OCI-LY7 (cell line): ENCODE data around the gene MMADHC. TPM values are rescaled to one million over a fixed set of nuclear protein-coding genes. Genes with fewer than 3 reads are reported as not detected.

Experiments used
- BruUV-seq: library from RNA; stranded (reverse); fragments of 400-500 nt; replicated peaks from 2 replicates; lab custom pipeline; 2021; lab: Mats Ljungman, UMichigan
- CTCF ChIA-PET: fragments of 300-600 bp; sonication (Branson Sonifier 250); formaldehyde crosslinking; loops from one replicate; lab custom pipeline; 2022; ENCODE audit warnings: antibody characterized with exemption; ENCODE audit not compliant: unreplicated experiment; lab: Charles Lee
- POLR2A ChIA-PET: fragments of 300-600 bp; sonication (Branson Sonifier 250); formaldehyde crosslinking; loops from one replicate; lab custom pipeline; 2022; ENCODE audit warnings: antibody characterized with exemption; lab: Charles Lee
- DNase-seq: peaks from one replicate; pipeline ENCODE4 v3.0.0-alpha.2; 2015; ENCODE audit warnings: low spot score
- H2AFZ ChIP-seq: fragments of 200-600 bp; sonication (generic), shearing (Covaris generic); 2 replicates; pipeline ENCODE4 v1.6.1; 2014; ENCODE audit warnings: mild to moderate bottlenecking, antibody characterized with exemption, low read length, moderate library complexity
- H3K27ac ChIP-seq: fragments of 200-600 bp; sonication (generic); 2 replicates; pipeline ENCODE4 v1.5.1; 2014; ENCODE audit warnings: mixed run types, low read depth, mild to moderate bottlenecking, moderate library complexity, low read length, inconsistent platforms; ENCODE audit not compliant: poor library complexity, severe bottlenecking
- H3K36me3 ChIP-seq: fragments of 200-600 bp; sonication (generic); 2 replicates; pipeline ENCODE4 v1.6.1; 2014; ENCODE audit warnings: mild to moderate bottlenecking, antibody characterized with exemption, low read length, moderate library complexity, mixed read lengths; ENCODE audit not compliant: insufficient read depth
- H3K4me1 ChIP-seq: fragments of 200-600 bp; sonication (generic); 2 replicates; pipeline ENCODE4 v1.5.1; 2014; ENCODE audit warnings: mild to moderate bottlenecking, low read length; ENCODE audit not compliant: insufficient read depth, poor library complexity, severe bottlenecking
- H3K4me2 ChIP-seq: fragments of 200-600 bp; sonication (generic); 2 replicates; pipeline ENCODE4 v1.6.1; 2014; ENCODE audit warnings: mild to moderate bottlenecking, low read length
- H3K4me3 ChIP-seq: fragments of 200-600 bp; sonication (generic); 2 replicates; pipeline ENCODE4 v1.5.1; 2014; ENCODE audit warnings: mild to moderate bottlenecking, low read depth, low read length; ENCODE audit not compliant: poor library complexity, severe bottlenecking
- H3K79me2 ChIP-seq: fragments of 200-600 bp; sonication (generic); 2 replicates; pipeline ENCODE4 v1.6.1; 2016; ENCODE audit warnings: low read depth, mild to moderate bottlenecking, low read length, moderate library complexity, mixed read lengths; ENCODE audit not compliant: insufficient read depth
- H3K9me2 ChIP-seq: fragments of 200-600 bp; sonication (generic); 2 replicates; pipeline ENCODE4 v1.6.1; 2016; ENCODE audit warnings: mild to moderate bottlenecking, low read length, mixed read lengths; ENCODE audit not compliant: insufficient read depth
- H3K9me3 ChIP-seq: fragments of 200-600 bp; sonication (generic); 2 replicates; pipeline ENCODE4 v1.6.1; 2014; ENCODE audit warnings: mild to moderate bottlenecking, mixed run types, low read length, mixed read lengths
- H4K20me1 ChIP-seq: fragments of 200-600 bp; sonication (generic); 2 replicates; pipeline ENCODE4 v1.6.1; 2014; ENCODE audit warnings: mild to moderate bottlenecking, antibody characterized with exemption, low read length, moderate library complexity, mixed read lengths; ENCODE audit not compliant: insufficient read depth
- EZH2phosphoT487 ChIP-seq: fragments of 200-600 bp; sonication (generic); IDR thresholded peaks from 2 replicates; pipeline ENCODE4 v1.6.1; 2018; ENCODE audit warnings: low read depth, borderline replicate concordance, mild to moderate bottlenecking, mixed run types, antibody characterized with exemption, low read length, moderate library complexity, mixed read lengths
- intact Hi-C: fragments of 100-400 bp; cut with micrococcal nuclease; formaldehyde crosslinking; loops from one replicate; pipeline ENCODE4 v1.10.0; 2022; ENCODE audit not compliant: unreplicated experiment
- total RNA-seq, 2 experiments: library from RNA; depleted of rRNA in 1 of 2; stranded (reverse); fragments of >200 nt in 1 of 2; shearing (Covaris generic) in 1 of 2; gene quantifications; 2 replicates each; pipeline ENCODE4 v1.2.3, GENCODE V29; 2014 to 2022
- TF ChIP-seq, protein P1 (sequence below): fragments of 200-600 bp; sonication (generic); conservative IDR thresholded peaks from 2 replicates; pipeline ENCODE4 v1.5.1; 2014; ENCODE audit warnings: mild to moderate bottlenecking, antibody characterized with exemption, low read length, moderate library complexity, mixed read lengths

MMADHC gene
- total RNA-seq, 2 experiments from 2014 or later: 73.6 to 115 TPM

DNA sequence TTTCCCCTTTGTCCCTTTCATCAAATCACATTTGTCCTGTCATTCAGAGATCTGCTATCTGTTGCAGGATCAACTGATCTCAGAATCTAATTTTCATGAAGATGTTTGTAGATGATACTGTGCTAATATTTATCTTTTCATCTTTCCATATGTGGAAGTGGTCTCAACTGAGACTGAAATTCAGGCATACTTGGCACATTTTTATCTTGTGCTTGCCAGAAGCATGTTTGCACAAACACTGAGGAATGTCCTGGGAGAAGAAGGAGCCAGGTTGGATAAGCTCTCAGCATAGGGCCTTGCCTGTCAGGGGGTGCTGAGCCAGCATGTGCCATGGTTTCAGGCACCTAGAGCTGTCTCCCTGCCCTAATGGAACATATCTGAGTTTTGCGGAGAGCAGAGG is 24.5 kb upstream of the MMADHC start:
- no peak overlapping the region for H3K4me3 ChIP-seq
- H3K9me3 ChIP-seq: no peaks in the 10 kb centered on the region
- H3K79me2 ChIP-seq: no peaks in the 10 kb centered on the region
- H3K4me2 ChIP-seq: no peak overlapping the region
- ChIA-PET CTCF (no interaction called here), POLR2A (interaction anchor here (0.6 kb wide), 1 partner anchor 1776 kb away, joined by 3 read pairs; no protein-coding TSS in a partner anchor)
- BruUV-seq: no TSS peak
- no peaks in the 10 kb centered on the region for H3K4me1 ChIP-seq
- no peaks in the 10 kb centered on the region for H3K9me2 ChIP-seq
- no peak for TF ChIP-seq EZH2phosphoT487
- TF ChIP-seq, protein P1, sequence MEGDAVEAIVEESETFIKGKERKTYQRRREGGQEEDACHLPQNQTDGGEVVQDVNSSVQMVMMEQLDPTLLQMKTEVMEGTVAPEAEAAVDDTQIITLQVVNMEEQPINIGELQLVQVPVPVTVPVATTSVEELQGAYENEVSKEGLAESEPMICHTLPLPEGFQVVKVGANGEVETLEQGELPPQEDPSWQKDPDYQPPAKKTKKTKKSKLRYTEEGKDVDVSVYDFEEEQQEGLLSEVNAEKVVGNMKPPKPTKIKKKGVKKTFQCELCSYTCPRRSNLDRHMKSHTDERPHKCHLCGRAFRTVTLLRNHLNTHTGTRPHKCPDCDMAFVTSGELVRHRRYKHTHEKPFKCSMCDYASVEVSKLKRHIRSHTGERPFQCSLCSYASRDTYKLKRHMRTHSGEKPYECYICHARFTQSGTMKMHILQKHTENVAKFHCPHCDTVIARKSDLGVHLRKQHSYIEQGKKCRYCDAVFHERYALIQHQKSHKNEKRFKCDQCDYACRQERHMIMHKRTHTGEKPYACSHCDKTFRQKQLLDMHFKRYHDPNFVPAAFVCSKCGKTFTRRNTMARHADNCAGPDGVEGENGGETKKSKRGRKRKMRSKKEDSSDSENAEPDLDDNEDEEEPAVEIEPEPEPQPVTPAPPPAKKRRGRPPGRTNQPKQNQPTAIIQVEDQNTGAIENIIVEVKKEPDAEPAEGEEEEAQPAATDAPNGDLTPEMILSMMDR: no peak
- no peaks in the 10 kb centered on the region for H4K20me1 ChIP-seq
- no peak overlapping the region for H3K27ac ChIP-seq
- no peak for DNase-seq
- intact Hi-C loops: no loop called here
- no peak overlapping the region for H2AFZ ChIP-seq
- no peaks in the 10 kb centered on the region for H3K36me3 ChIP-seq

DNA sequence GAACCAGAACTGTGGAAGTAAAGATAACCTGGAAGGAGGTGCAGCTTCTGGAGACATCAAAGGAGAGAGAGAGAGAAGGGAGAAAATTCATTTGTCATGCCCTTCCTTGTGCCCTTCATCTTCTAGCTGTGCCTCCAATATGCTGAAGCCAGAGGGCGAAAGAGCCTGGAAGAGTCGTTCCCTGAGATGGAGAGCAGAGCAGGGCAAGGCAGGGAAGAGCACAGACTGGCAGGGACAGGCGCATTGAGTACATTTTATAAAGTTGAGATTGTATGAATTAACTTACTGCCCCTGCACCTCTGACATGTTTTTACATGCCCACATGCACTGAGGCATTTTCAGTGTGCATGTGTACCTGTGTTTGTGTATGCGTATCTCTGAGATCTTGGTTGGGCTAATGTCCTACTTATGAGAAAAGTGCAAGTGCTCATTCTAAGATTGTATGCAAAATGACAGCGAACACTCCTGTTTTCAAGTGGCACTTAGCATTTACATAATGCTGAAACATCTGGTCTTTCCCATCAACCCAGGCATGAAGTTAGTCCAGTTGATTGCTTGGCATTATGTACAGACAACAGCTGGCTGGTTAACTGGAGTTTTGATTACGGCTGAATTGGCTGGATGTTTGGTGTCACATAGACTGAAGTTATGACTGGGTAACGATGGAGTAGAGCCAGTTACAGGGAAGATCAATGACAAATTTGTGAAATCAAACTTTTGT is 23.7 kb upstream of the MMADHC start:
- H3K4me2 ChIP-seq: no peak overlapping the region
- CTCF ChIA-PET: no interaction called here
- intact Hi-C loops: no loop called here
- H3K27ac ChIP-seq: no peak overlapping the region
- DNase-seq: no peak
- POLR2A ChIA-PET: no interaction called here
- H3K4me3 ChIP-seq: no peak overlapping the region
- no peaks in the 10 kb centered on the region for H3K36me3 ChIP-seq
- no TSS peak for BruUV-seq
- no peaks in the 10 kb centered on the region for H4K20me1 ChIP-seq
- H2AFZ ChIP-seq: no peak overlapping the region
- no peaks in the 10 kb centered on the region for H3K79me2 ChIP-seq
- TF ChIP-seq, protein P1: no peak
- H3K9me3 ChIP-seq: no peaks in the 10 kb centered on the region
- no peaks in the 10 kb centered on the region for H3K9me2 ChIP-seq
- H3K4me1 ChIP-seq: no peaks in the 10 kb centered on the region

DNA sequence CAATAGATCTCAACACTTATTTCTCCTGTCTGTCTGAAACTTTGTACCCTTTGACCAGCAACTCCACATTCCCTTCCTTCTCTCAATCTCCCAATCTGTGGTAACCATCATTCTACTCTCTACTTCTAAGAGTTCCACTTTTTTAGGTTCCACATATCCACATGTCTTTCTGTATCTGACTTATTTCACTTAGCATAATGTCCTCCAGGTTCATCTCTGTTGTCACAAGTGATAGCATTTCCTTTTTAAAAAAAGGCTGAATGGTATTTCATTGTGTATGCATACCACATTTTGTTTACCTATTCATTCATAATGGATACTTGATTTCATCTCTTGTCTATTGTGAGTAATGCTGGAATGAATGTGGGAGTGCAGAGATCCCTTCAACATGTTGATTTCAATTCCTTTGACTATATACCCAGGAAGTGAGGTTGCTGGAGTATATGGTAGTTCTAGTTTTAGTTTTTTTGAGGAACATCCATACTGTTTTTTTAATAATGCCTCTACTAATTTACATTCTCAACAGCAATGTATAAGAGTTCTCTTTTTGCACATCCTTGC is 18.8 kb upstream of the MMADHC start:
- H3K4me1 ChIP-seq: no peaks in the 10 kb centered on the region
- DNase-seq: no peak
- H3K79me2 ChIP-seq: no peaks in the 10 kb centered on the region
- no peak overlapping the region for H3K4me2 ChIP-seq
- BruUV-seq: no TSS peak
- POLR2A ChIA-PET: no interaction called here
- no peaks in the 10 kb centered on the region for H3K36me3 ChIP-seq
- no peak for TF ChIP-seq EZH2phosphoT487
- TF ChIP-seq, protein P1: no peak
- no peak overlapping the region for H3K27ac ChIP-seq
- CTCF ChIA-PET: no interaction called here
- no peaks in the 10 kb centered on the region for H3K9me3 ChIP-seq
- H3K9me2 ChIP-seq: 0 out of 2 replicates have a peak, but pooled peaks cover 8% of the 10 kb centered on the region
- no peak overlapping the region for H2AFZ ChIP-seq
- H3K4me3 ChIP-seq: no peak overlapping the region
- H4K20me1 ChIP-seq: no peaks in the 10 kb centered on the region
- intact Hi-C loops: no loop called here
